ENCODE results near the gene MYORG. TPM values are rescaled to one million over a fixed set of nuclear protein-coding genes. Genes with fewer than 3 reads are reported as not detected.

MYORG gene
- total RNA-seq, 6 experiments from 2014 or later, result 27.1 to 73.6 (median 36.0) TPM

- H3K27me3 ChIP-seq, result no peaks in the 10 kb centered on the region
- peaks cover 0 to 10% (median 2%) of the 10 kb centered on the region in 4 donors for H3K36me3 ChIP-seq
- H3K27ac ChIP-seq, result peak overlapping the region in 1 of 3 donors; percentile 16
- TF ChIP-seq POLR2A (IDR thresholded peaks at IDR 0.05), result no peak
- TF ChIP-seq CTCF (IDR thresholded peaks at IDR 0.05), result no peak
- intact Hi-C loops (cut with DNase I), result loop anchor here (5.0 kb wide), 2 partner anchors 37 to 42 kb away; partner anchors contain the start of gene MYORG (in 1 of the 2)
- ATAC-seq (no peak), DNase-seq (no peak)
- peaks cover 0 to 32% (median 6%) of the 10 kb centered on the region in 4 donors for H3K4me1 ChIP-seq
- no CpG with 5 or more reads among the region's 2 CpGs for WGBS (ENCODE audit: insufficient coverage, low coverage, low lambda C conversion rate, missing lambda C conversion rate)
- no peak overlapping the region for H3K4me3 ChIP-seq
- H3K9me3 ChIP-seq, result no peaks in the 10 kb centered on the region
These were observed 41.8 kb downstream of the MYORG start for GRCh38 chr9:34334916-34335315.

- ATAC-seq (no peak), DNase-seq (no peak)
- no peaks in the 10 kb centered on the region for H3K27me3 ChIP-seq
- 27% methylated on average over 1 of the region's 1 CpG for WGBS (ENCODE audit: insufficient coverage, low coverage, low lambda C conversion rate, missing lambda C conversion rate)
- no peaks in the 10 kb centered on the region for H3K9me3 ChIP-seq
- no peak for TF ChIP-seq POLR2A (IDR thresholded peaks at IDR 0.05)
- TF ChIP-seq CTCF (IDR thresholded peaks at IDR 0.05), result no peak
- peak overlapping the region in 1 of 3 donors; percentile 16 for H3K27ac ChIP-seq
- H3K36me3 ChIP-seq, result peaks cover 0 to 6% (median 2%) of the 10 kb centered on the region in 4 donors
- intact Hi-C loops (cut with DNase I), result loop anchor here in 1 of 2 donors (5.0 kb wide), 1 partner anchor 43 kb away; the partner anchor contains the start of gene MYORG
- H3K4me3 ChIP-seq, result no peak overlapping the region
- H3K4me1 ChIP-seq, result peaks cover 0 to 32% (median 6%) of the 10 kb centered on the region in 4 donors
These were observed 42.3 kb downstream of the MYORG start for GRCh38 chr9:34334337-34334824.

- Histone ChIP-seq H3K27me3 (no peaks in the 10 kb centered on the region), H3K36me3 (peaks cover 0 to under 1% (median 0%) of the 10 kb centered on the region in 4 donors), H3K4me1 (peaks cover 0 to 28% (median 5%) of the 10 kb centered on the region in 4 donors), H3K4me3 (no peak overlapping the region), H3K27ac (no peak overlapping the region), H3K9me3 (no peaks in the 10 kb centered on the region)
- TF ChIP-seq CTCF (IDR thresholded peaks at IDR 0.05), result no peak
- no peak for TF ChIP-seq POLR2A (IDR thresholded peaks at IDR 0.05)
- intact Hi-C loops (cut with DNase I), result loop anchor here in 1 of 2 donors (5.0 kb wide), 1 partner anchor 43 kb away; the partner anchor contains the start of gene MYORG
- ATAC-seq, result no peak
- WGBS (ENCODE audit: insufficient coverage, low coverage, low lambda C conversion rate, missing lambda C conversion rate), result 45% methylated on average over 3 of the region's 3 CpGs
- no peak for DNase-seq
These were observed 42.9 kb downstream of the MYORG start for GRCh38 chr9:34333836-34334235.

GRCh38 chr9:34332076-34332964 is 44.4 kb downstream of the MYORG start:
- intact Hi-C loops (cut with DNase I), result loop anchor here in 1 of 2 donors (5.0 kb wide), 1 partner anchor 45 kb away; the partner anchor contains the start of gene MYORG
- H3K4me1 ChIP-seq, result peaks cover 0 to 26% (median 4%) of the 10 kb centered on the region in 4 donors
- H3K36me3 ChIP-seq, result no peaks in the 10 kb centered on the region
- H3K9me3 ChIP-seq, result no peaks in the 10 kb centered on the region
- peak; percentile 38 to 49 (median 42) for ATAC-seq
- DNase-seq, result no peak
- H3K27ac ChIP-seq, result no peak overlapping the region
- TF ChIP-seq POLR2A (IDR thresholded peaks at IDR 0.05), result no peak
- TF ChIP-seq CTCF (IDR thresholded peaks at IDR 0.05), result peak; percentile 65 to 82 (median 69)
- no peak overlapping the region for H3K4me3 ChIP-seq
- WGBS (ENCODE audit: insufficient coverage, low coverage, low lambda C conversion rate, missing lambda C conversion rate), result 18% methylated on average over 7 of the region's 7 CpGs
- no peaks in the 10 kb centered on the region for H3K27me3 ChIP-seq

Measured in right lobe of liver (tissue), 6 donors.